Inflammatory macrophage (primary cell): ENCODE results near the gene PPP4R1.
"Not testable (repeated sequence)": the region's sequence is repeated elsewhere in the genome, so short reads cannot be mapped to it uniquely, and the experiment has no call there.

Source experiments
- DNase-seq, 2 donors: peaks; one replicate each; pipeline ENCODE4 v3.0.0-alpha.2; 2020 to 2022

The PPP4R1 gene

GRCh38 chr18:9628984-9629383 is 14.6 kb upstream of the PPP4R1 start:
- no peak for DNase-seq

DNA sequence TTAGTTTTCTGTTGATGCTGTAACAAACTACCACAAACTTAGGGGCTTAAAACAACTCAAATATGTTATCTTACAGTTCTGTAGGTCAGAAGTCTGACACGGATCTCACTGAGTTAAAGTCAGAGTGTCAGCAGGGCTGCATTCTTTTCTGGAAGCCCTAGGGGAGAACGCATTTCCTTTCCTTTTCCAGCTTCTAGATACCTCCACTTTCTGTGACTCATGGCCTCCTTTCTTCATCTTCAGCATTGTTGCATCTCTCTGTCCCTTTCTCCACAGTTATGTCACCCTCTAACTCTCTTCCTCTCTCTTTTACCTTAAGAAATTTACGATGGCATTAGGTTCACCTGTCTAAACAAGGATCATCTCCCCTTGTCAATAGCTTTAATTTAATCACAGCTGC is 13.3 kb upstream of the PPP4R1 start:
- no peak for DNase-seq

DNA sequence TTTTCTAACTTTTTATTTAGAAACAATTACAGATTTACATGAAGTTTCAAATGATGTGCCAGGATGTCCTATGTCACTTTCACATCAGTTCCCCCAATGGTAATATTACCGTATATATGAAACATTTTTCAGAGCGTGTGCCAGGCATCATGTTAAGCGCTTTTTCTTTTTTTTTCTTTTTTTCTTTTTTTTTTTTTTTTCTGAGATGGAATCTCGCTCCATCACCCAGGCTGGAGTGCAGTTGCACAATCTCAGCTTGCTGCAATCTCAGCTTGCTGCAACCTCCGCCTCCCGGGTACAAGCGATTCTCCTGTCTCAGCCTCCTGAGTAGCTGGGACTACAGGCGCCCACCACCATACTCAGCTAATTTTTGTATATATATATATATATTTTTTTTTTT is 5.6 kb upstream of the PPP4R1 start:
- peak; percentile 31 to 49 for DNase-seq

- peak in 1 of 2 donors; percentile 5 for DNase-seq
Observed at GRCh38 chr18:9619545-9619944, 5.2 kb upstream of the PPP4R1 start.

DNA sequence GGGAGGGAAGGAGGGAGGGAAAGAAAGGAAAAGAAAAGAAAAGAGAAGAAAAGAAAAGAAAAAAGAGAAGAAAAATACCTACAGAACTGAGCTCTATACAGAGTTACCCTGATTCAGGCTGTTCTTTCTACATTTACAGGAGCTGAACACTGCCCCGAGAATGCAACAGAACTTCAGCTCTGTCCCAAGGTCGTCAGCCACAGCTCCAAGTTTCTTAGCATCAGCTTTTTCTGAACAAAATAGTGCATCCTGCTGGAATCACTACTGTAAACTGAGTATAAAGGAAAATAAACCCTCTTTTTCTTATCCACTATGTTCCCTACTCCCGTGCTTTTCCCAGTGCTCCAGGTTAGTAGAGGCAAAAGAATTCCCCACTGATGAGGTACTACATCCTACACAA is 4.7 kb upstream of the PPP4R1 start:
- DNase-seq, result no peak

- no peak for DNase-seq
Observed at GRCh38 chr18:9617006-9617542, 2.7 kb upstream of the PPP4R1 start.

DNA sequence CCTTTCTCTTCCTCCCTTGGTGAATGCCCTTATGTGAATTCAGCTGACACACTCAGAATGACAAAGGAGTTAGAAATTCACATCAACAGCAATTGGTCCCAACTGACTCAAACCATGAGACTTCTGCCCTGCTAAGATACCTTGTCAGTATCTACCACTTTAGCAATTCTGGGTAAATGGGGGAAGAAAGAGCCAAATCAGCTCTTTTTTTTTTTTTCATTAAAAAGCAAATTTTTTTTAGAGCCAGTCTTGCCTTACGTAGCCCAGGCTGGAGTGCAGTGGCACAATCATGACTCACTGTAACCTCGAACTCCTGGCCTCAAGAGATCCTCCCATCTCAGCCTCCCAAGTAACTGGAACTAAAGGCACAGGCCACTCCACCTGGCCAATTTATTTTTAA is 1.7 kb upstream of the PPP4R1 start:
- DNase-seq, result no peak

DNA sequence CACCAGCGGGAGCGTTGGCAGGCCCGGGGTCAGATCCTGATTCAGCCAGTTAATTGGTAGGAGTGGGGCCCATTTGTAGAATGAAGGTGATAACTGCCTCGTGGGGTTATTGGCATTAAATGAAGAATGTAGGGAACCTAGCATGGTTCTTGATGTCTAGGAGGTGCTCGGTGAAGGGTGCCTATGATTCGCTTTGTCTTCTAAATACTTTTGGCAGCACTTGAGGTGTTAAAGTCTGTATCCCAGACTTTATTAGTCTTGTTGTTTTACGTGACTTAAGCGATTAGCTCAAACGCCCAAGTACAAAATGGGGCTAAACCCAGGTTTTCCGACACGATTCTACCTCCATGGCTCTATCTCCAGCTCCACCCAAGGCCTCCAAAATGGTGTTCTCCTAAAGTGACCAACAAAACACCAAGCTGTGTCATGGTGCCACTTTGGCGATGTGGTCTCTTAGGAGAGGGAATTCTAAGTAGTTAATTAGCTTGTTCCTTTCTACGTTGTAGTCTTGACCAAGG is 980 bp upstream of the PPP4R1 start:
- no peak for DNase-seq

- DNase-seq, result peak; percentile 49 to 64
Observed at GRCh38 chr18:9613550-9614400, 584 bp downstream of the PPP4R1 start.

- no peak for DNase-seq
Observed at GRCh38 chr18:9612977-9613376, 1.4 kb downstream of the PPP4R1 start.

GRCh38 chr18:9612215-9612830 is 2.0 kb downstream of the PPP4R1 start:
- peak; percentile 21 to 23 for DNase-seq

DNA sequence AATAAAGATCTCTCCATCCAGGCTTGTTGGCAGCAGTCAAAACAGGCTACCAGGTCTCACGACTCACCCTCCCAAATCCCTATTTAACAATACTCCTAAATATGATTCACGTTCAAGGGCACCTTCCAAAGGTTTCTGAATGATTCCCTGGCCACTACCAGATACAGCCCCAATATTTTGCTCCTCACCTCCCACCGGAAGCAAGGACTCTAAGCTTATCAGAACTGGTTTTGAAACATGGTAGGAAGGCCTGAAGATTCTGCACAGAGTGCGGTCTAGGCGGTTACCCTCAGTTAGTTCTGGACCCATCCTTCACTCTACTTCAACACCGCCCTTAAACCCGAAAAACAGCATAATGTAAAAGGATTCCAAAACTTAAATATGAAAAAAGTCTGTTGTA is 5.2 kb downstream of the PPP4R1 start:
- no peak for DNase-seq

- DNase-seq, result no peak
Observed at GRCh38 chr18:9608728-9609127, 5.6 kb downstream of the PPP4R1 start.

DNA sequence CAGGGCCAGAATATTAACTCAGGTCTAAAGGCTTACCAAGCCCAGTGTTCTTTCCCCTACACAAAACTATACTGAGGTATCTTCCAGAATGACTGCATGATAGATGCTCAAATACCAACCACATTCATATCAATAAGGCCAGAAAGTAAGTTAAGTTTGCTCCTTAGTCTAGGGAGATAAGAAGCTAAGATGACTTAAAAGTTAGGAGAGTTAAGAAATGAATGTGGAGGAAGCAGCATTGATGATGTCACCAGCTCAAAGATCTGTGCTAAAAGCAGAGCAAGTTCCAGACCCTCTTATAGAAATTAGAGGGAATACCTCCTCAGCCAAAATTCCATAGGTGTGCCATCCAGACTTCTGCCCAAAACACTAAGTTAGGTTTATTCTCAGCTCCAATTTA is 6.1 kb downstream of the PPP4R1 start:
- peak; percentile 17 to 23 for DNase-seq

- DNase-seq, result not testable (repeated sequence)
Observed at GRCh38 chr18:9607111-9607510, 7.2 kb downstream of the PPP4R1 start.

- DNase-seq, result no peak
Observed at GRCh38 chr18:9606039-9606438, 8.3 kb downstream of the PPP4R1 start.

DNA sequence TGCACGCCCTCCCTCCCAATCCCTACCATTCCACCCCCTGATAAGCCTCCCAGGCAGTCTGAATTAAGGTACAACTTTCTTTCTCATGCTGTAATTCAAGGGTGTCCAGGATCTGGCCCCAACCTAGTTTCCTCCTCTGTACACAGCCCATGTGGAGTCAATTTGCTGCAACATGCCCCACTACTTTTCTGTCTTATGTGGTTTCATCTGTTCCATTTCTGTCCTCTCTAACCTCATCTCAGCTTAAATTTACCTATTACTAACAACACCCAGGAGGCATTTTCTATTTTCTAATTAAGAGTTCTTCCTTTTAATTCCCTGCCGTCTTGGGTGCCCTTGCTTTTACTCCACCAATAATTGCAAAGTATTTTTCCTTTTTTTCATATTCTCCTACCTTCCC is 10.0 kb downstream of the PPP4R1 start:
- DNase-seq, result no peak

GRCh38 chr18:9599328-9599727 is 15.0 kb downstream of the PPP4R1 start:
- DNase-seq, result no peak

GRCh38 chr18:9597609-9598008 is 16.8 kb downstream of the PPP4R1 start:
- DNase-seq, result no peak

GRCh38 chr18:9596843-9597526 is 17.4 kb downstream of the PPP4R1 start:
- no peak for DNase-seq

DNA sequence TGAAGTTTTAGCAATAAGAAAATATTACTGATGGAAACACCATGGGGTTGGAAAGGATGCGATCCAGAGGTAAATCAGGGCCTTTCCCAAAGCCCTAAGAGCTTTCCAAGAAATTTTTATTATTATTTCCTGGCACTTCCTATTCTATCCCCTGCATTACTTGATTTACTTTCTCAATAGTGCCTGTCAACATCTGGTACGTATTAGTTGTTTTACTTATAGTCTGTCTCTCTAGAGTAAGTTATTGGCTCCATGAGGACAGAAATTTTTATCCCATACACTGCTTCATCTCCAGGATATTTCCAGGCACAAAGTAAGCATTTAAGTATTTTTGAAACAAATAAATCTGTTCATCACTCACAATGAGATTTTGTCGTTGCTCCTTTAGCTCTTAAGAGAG is 18.1 kb downstream of the PPP4R1 start:
- DNase-seq, result no peak

GRCh38 chr18:9594823-9595596 is 19.3 kb downstream of the PPP4R1 start:
- DNase-seq, result no peak
